Prostate gland (tissue), 2 donors: ENCODE data around the gene FHOD3. TPM values are rescaled to one million over a fixed set of nuclear protein-coding genes. Genes with fewer than 3 reads are reported as not detected.

Experiments
- DNase-seq: peaks from one replicate; pipeline ENCODE4 v3.0.0-alpha.2; 2019; ENCODE audit warnings: low spot score
- H3K27ac ChIP-seq, 2 donors: fragments of 200-600 bp; sonication (generic); 2 replicates each; pipeline ENCODE4 v1.5.1; 2017 to 2019
- H3K27me3 ChIP-seq: fragments of 200-600 bp; sonication (generic); replicated peaks from 2 replicates; pipeline ENCODE4 v1.5.1; 2019; ENCODE audit not compliant: insufficient read depth
- H3K36me3 ChIP-seq, 2 donors: fragments of 200-600 bp; sonication (generic); 1 replicate in 1 of 2; 2 replicates in 1 of 2; pipeline versions ENCODE4 v1.5.1 to v1.8.1; 2017 to 2019
- H3K4me1 ChIP-seq: fragments of 200-600 bp; sonication (generic); replicated peaks from 2 replicates; pipeline ENCODE4 v1.5.1; 2019
- H3K4me3 ChIP-seq, 2 donors: fragments of 200-600 bp; sonication (generic); 2 replicates each; pipeline ENCODE4 v1.5.1; 2017 to 2019
- H3K9me3 ChIP-seq: fragments of 200-600 bp; sonication (generic); 2 replicates; pipeline ENCODE4 v1.5.1; 2017
- POLR2A ChIP-seq: fragments of 450-650 bp; IDR thresholded peaks from one replicate; pipeline ENCODE4 v1.6.1; 2016; ENCODE audit warnings: antibody characterized with exemption, mild to moderate bottlenecking
- POLR2AphosphoS5 ChIP-seq: sonication (generic); formaldehyde crosslinking; IDR thresholded peaks from one replicate; pipeline ENCODE4 v1.6.1; 2017; ENCODE audit warnings: antibody characterized with exemption
- WGBS: methylation state at CpG from one replicate; pipeline ENCODE4 v1.1.5; 2018; 5-methylcytosine and 5-hydroxymethylcytosine counted together
- intact Hi-C: fragments of 100-400 bp; cut with DNase I; formaldehyde crosslinking; loops from one replicate; pipeline ENCODE4 v1.14.2; 2022
- total RNA-seq, 2 donors: library from RNA; depleted of rRNA; stranded (reverse); fragments of >200 nt; gene quantifications; one replicate each; pipeline ENCODE4 v1.1.0, GENCODE V29; 2016
- TF ChIP-seq, protein P1 (sequence below), 4 experiments: fragments of 200-600 bp in 2 of 4; fragments of 450-650 bp in 2 of 4; sonication (generic) in 2 of 4; IDR thresholded peaks; 1 replicate in 3 of 4; 2 replicates in 1 of 4; pipeline ENCODE4 v1.5.1; 2016 to 2019; ENCODE audit warnings: antibody characterized with exemption in 4 of 4, mild to moderate bottlenecking in 2 of 4, moderate library complexity in 2 of 4

Gene FHOD3
- total RNA-seq, 2 donors from 2014 or later = 25.1 to 52.5 TPM

DNA sequence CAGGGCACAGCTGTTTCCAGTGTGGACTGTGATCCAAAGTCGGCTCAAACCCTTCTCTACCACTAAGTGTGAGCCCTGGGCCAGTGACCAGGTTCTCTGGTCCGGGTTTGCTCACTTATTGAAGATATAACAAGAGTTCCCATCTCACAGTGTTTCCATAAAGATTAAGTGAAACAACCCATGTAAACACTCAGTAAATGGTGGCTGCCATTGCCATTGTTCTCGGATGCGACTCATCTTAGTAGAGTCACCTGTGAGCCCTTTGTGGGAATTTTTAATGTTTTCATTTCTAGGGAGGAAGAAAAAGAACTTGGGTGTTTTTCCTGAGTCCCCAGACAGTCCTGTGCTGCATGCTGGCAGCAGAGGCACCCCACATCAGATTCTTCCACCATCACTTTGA, 477.9 kb downstream of the FHOD3 start:
- Histone ChIP-seq H3K27ac (no peak overlapping the region), H3K4me1 (no peaks in the 10 kb centered on the region), H3K36me3 (no peaks in the 10 kb centered on the region), H3K4me3 (no peak overlapping the region), H3K27me3 (no peaks in the 10 kb centered on the region), H3K9me3 (no peaks in the 10 kb centered on the region)
- no peak for TF ChIP-seq POLR2AphosphoS5
- TF ChIP-seq, protein P1, sequence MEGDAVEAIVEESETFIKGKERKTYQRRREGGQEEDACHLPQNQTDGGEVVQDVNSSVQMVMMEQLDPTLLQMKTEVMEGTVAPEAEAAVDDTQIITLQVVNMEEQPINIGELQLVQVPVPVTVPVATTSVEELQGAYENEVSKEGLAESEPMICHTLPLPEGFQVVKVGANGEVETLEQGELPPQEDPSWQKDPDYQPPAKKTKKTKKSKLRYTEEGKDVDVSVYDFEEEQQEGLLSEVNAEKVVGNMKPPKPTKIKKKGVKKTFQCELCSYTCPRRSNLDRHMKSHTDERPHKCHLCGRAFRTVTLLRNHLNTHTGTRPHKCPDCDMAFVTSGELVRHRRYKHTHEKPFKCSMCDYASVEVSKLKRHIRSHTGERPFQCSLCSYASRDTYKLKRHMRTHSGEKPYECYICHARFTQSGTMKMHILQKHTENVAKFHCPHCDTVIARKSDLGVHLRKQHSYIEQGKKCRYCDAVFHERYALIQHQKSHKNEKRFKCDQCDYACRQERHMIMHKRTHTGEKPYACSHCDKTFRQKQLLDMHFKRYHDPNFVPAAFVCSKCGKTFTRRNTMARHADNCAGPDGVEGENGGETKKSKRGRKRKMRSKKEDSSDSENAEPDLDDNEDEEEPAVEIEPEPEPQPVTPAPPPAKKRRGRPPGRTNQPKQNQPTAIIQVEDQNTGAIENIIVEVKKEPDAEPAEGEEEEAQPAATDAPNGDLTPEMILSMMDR (IDR thresholded peaks at IDR 0.05) = no peak
- TF ChIP-seq POLR2A = no peak
- 81% methylated on average over 4 of the region's 4 CpGs for WGBS
- no peak for DNase-seq
- intact Hi-C loops = no loop called here

DNA sequence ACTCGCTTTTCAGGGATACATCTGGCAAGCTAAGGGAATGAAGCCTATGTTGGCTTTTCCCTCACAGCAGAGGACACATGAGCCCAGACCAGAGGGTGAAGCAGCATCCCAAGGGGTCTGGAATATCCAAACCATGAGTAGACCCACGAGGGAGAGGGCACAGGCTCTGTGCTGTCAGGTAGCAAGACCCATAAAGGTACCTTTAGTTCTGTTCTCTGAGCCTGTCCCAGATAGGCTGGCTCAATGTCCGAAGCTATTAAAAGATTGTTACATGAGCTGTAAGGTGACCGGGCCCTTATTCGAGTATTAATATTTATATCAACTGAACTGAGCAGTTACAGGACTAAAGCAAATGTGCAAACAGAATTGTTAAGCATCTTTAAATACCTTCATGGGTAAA, 479.1 kb downstream of the FHOD3 start:
- Histone ChIP-seq H3K9me3 (no peaks in the 10 kb centered on the region), H3K27me3 (no peaks in the 10 kb centered on the region), H3K4me1 (no peaks in the 10 kb centered on the region), H3K4me3 (no peak overlapping the region), H3K27ac (no peak overlapping the region), H3K36me3 (no peaks in the 10 kb centered on the region)
- intact Hi-C loops = no loop called here
- WGBS = 85% methylated on average over 5 of the region's 5 CpGs
- TF ChIP-seq POLR2A (no peak), POLR2AphosphoS5 (no peak)
- TF ChIP-seq, protein P1 (IDR thresholded peaks at IDR 0.05) = no peak
- no peak for DNase-seq

DNA sequence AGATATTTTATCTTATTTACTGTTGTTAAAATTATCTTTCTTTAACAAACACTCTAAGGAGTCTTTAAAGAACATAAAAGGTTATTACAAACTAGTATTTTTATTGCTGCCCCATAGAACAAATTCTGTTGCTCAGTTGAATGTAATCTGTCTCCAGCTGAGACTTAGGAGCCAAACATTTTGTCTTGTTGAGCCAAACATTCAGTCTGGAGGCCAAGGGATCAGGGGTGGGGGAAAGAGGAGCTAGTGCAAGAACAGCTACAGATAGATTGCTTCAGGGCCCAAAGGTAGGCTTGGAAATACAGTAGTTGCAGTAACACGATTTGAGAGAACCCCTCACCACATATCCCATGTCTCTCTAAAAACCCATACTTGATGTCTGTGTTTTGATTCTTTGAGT, 480.1 kb downstream of the FHOD3 start:
- Histone ChIP-seq H3K9me3 (no peaks in the 10 kb centered on the region), H3K36me3 (no peaks in the 10 kb centered on the region), H3K27ac (no peak overlapping the region), H3K27me3 (no peaks in the 10 kb centered on the region), H3K4me1 (no peaks in the 10 kb centered on the region), H3K4me3 (no peak overlapping the region)
- 86% methylated on average over 1 of the region's 1 CpG for WGBS
- DNase-seq = no peak
- TF ChIP-seq POLR2AphosphoS5 (no peak), POLR2A (no peak)
- TF ChIP-seq, protein P1 (IDR thresholded peaks at IDR 0.05) = no peak
- intact Hi-C loops = no loop called here

DNA sequence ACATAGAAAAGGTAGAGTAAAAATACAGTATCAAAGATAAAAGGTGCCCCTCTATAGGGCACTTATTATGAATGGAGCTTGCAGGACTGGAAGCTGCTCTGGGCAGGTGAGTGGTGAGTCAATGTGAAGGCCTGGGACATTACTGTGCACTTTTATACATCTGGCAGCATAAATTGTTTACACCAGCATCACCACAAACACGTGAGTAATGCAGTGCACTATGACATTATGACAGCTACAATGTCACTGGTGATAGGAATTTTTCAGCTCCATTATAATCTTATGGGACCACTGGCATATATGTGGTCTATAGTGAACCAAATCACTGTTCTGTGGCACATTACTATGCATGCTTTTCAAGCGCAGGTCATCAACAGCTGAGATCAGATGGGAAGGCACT, 483.2 kb downstream of the FHOD3 start:
- Histone ChIP-seq H3K4me3 (no peak overlapping the region), H3K27ac (no peak overlapping the region), H3K27me3 (no peaks in the 10 kb centered on the region), H3K4me1 (no peaks in the 10 kb centered on the region), H3K36me3 (no peaks in the 10 kb centered on the region), H3K9me3 (no peaks in the 10 kb centered on the region)
- 75% methylated on average over 2 of the region's 2 CpGs for WGBS
- no peak for TF ChIP-seq POLR2A
- no peak for TF ChIP-seq POLR2AphosphoS5
- TF ChIP-seq, protein P1 (IDR thresholded peaks at IDR 0.05) = no peak
- DNase-seq = no peak
- intact Hi-C loops = no loop called here

DNA sequence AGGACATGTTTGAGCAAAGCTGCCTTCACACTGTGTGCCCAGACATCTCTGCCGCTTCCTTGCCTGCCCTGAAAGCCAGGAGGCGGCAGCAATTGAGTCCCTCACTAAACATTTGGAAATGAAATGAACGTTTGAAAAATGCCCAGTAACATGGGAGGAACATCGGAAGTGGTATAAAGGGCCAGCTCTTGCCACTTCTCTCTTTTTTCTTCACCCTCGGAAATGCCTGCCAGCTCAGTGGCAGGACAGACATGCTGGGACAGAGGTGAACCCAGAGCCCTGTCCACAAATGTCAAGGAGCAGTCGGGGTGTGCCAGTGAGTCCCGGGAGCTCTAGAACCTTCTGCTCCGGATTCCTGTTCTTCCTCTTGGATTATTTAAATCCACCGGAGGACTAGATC, 485.2 kb downstream of the FHOD3 start:
- no peaks in the 10 kb centered on the region for H3K4me1 ChIP-seq
- no peaks in the 10 kb centered on the region for H3K27me3 ChIP-seq
- no peak for DNase-seq
- no peak overlapping the region for H3K27ac ChIP-seq
- no peaks in the 10 kb centered on the region for H3K9me3 ChIP-seq
- intact Hi-C loops = no loop called here
- 75% methylated on average over 9 of the region's 9 CpGs for WGBS
- H3K36me3 ChIP-seq = no peaks in the 10 kb centered on the region
- TF ChIP-seq POLR2AphosphoS5 (no peak), POLR2A (no peak)
- TF ChIP-seq, protein P1 (IDR thresholded peaks at IDR 0.05) = no peak
- no peak overlapping the region for H3K4me3 ChIP-seq
